Measurements from ENCODE around the gene AP5S1.
A peak's percentile ranks its signal among the peaks of the same experiment; 100 is the strongest.

The AP5S1 gene

GRCh38 chr20:3781153-3781910 lies 39.0 kb upstream of the AP5S1 start, which contains the start of gene SPEF1:
SPEF1 (minus strand) TSS chr20:3781448; CDS start chr20:3781287, 161 bp downstream.
- Histone ChIP-seq H3K27me3 (ENCODE audit: insufficient read depth, poor library complexity, severe bottlenecking) (peaks cover 29% of the 10 kb centered on the region), H3K4me3 (replicated peaks; ENCODE audit: insufficient read depth, low read length) (peak within 1 kb of the TSS; percentile 42), H3K27ac (replicated peaks) (no peak within 1 kb of the TSS)
- TF ChIP-seq, protein P1, sequence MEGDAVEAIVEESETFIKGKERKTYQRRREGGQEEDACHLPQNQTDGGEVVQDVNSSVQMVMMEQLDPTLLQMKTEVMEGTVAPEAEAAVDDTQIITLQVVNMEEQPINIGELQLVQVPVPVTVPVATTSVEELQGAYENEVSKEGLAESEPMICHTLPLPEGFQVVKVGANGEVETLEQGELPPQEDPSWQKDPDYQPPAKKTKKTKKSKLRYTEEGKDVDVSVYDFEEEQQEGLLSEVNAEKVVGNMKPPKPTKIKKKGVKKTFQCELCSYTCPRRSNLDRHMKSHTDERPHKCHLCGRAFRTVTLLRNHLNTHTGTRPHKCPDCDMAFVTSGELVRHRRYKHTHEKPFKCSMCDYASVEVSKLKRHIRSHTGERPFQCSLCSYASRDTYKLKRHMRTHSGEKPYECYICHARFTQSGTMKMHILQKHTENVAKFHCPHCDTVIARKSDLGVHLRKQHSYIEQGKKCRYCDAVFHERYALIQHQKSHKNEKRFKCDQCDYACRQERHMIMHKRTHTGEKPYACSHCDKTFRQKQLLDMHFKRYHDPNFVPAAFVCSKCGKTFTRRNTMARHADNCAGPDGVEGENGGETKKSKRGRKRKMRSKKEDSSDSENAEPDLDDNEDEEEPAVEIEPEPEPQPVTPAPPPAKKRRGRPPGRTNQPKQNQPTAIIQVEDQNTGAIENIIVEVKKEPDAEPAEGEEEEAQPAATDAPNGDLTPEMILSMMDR (IDR thresholded peaks at IDR 0.05; ENCODE audit: insufficient read depth, low read length): peak; percentile 37
- no peak for TF ChIP-seq SPI1 (IDR thresholded peaks at IDR 0.05; ENCODE audit: borderline replicate concordance, low read depth)
- DNase-seq (ENCODE audit: low read depth in 1 of 2, low spot score in 1 of 2): peak; percentile 78 to 90

GRCh38 chr20:3782597-3782996 lies 37.8 kb upstream of the AP5S1 start:
- no peak for DNase-seq (ENCODE audit: low read depth in 1 of 2, low spot score in 1 of 2)
- Histone ChIP-seq H3K27ac (replicated peaks) (no peak overlapping the region), H3K4me3 (replicated peaks; ENCODE audit: insufficient read depth, low read length) (no peak overlapping the region), H3K27me3 (ENCODE audit: insufficient read depth, poor library complexity, severe bottlenecking) (peaks cover 26% of the 10 kb centered on the region)
- TF ChIP-seq POLR2AphosphoS5 (IDR thresholded peaks at IDR 0.05; ENCODE audit: low read depth): no peak

GRCh38 chr20:3783068-3783489 lies 37.3 kb upstream of the AP5S1 start:
- Histone ChIP-seq H3K27ac (replicated peaks) (no peak overlapping the region), H3K27me3 (ENCODE audit: insufficient read depth, poor library complexity, severe bottlenecking) (peaks cover 21% of the 10 kb centered on the region), H3K4me3 (replicated peaks; ENCODE audit: insufficient read depth, low read length) (no peak overlapping the region)
- no peak for DNase-seq (ENCODE audit: low read depth in 1 of 2, low spot score in 1 of 2)
- TF ChIP-seq, protein P2, sequence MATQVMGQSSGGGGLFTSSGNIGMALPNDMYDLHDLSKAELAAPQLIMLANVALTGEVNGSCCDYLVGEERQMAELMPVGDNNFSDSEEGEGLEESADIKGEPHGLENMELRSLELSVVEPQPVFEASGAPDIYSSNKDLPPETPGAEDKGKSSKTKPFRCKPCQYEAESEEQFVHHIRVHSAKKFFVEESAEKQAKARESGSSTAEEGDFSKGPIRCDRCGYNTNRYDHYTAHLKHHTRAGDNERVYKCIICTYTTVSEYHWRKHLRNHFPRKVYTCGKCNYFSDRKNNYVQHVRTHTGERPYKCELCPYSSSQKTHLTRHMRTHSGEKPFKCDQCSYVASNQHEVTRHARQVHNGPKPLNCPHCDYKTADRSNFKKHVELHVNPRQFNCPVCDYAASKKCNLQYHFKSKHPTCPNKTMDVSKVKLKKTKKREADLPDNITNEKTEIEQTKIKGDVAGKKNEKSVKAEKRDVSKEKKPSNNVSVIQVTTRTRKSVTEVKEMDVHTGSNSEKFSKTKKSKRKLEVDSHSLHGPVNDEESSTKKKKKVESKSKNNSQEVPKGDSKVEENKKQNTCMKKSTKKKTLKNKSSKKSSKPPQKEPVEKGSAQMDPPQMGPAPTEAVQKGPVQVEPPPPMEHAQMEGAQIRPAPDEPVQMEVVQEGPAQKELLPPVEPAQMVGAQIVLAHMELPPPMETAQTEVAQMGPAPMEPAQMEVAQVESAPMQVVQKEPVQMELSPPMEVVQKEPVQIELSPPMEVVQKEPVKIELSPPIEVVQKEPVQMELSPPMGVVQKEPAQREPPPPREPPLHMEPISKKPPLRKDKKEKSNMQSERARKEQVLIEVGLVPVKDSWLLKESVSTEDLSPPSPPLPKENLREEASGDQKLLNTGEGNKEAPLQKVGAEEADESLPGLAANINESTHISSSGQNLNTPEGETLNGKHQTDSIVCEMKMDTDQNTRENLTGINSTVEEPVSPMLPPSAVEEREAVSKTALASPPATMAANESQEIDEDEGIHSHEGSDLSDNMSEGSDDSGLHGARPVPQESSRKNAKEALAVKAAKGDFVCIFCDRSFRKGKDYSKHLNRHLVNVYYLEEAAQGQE (IDR thresholded peaks at IDR 0.05; ENCODE audit: insufficient replicate concordance, low read depth): no peak
- TF ChIP-seq GABPA (IDR thresholded peaks at IDR 0.05; ENCODE audit: low read depth): no peak
- TF ChIP-seq SPI1 (IDR thresholded peaks at IDR 0.05; ENCODE audit: borderline replicate concordance, low read depth): no peak

DNA sequence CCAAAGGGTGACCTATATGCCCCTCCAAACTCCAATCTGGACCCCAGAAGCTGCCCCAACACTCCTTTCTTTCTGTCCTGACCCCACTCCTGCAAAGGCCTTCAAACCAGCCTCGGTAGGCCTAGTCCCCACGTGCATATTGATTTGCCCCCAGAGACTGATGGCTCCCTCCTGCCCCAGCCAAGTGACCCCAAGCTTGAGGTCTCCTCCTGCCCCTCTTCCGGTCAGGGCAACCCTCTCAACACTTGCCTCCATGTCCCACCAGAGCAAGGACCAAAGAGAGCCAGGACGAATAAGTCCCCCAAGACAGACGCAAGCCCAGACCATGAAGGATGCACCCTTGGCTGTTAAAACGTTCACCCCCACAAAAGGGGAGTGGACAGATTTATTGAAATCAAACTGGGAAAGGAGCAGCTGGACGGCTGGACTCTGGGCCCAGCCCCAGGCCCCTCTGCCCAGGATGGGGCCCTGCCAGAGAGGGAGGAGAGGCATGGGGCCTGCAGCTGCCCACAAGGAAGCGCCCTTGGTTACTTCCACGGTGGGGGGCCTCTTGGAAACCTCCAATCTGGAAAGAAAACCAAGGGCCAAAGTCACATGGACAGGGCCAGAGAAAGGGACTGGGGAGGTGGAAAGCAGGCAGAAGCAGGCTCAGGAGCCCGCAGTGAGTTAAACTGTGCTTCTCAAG lies 36.7 kb upstream of the AP5S1 start:
- DNase-seq (ENCODE audit: low read depth in 1 of 2, low spot score in 1 of 2): no peak
- no peak overlapping the region for H3K4me3 ChIP-seq (replicated peaks; ENCODE audit: insufficient read depth, low read length)
- TF ChIP-seq, protein P1 (IDR thresholded peaks at IDR 0.05; ENCODE audit: insufficient read depth, low read length): no peak
- TF ChIP-seq POLR2AphosphoS5 (IDR thresholded peaks at IDR 0.05; ENCODE audit: low read depth): no peak
- no peak for TF ChIP-seq SPI1 (IDR thresholded peaks at IDR 0.05; ENCODE audit: borderline replicate concordance, low read depth)
- TF ChIP-seq, protein P2 (IDR thresholded peaks at IDR 0.05; ENCODE audit: insufficient replicate concordance, low read depth): no peak
- TF ChIP-seq GABPA (IDR thresholded peaks at IDR 0.05; ENCODE audit: low read depth): no peak
- H3K27me3 ChIP-seq (ENCODE audit: insufficient read depth, poor library complexity, severe bottlenecking): peaks cover 15% of the 10 kb centered on the region
- no peak overlapping the region for H3K27ac ChIP-seq (replicated peaks)

Measured in HL-60 (cell line).